ENCODE results near the gene PPP2R5D.
"Not testable (repeated sequence)": the region's sequence is repeated elsewhere in the genome, so short reads cannot be mapped to it uniquely, and the experiment has no call there.

Gene PPP2R5D

GRCh38 chr6:42996513-42996912 is 12.1 kb downstream of the PPP2R5D start:
- no peak for FAIRE-seq

- not testable (repeated sequence) for FAIRE-seq
Measured at GRCh38 chr6:42998205-42998604, 13.8 kb downstream of the PPP2R5D start.

DNA sequence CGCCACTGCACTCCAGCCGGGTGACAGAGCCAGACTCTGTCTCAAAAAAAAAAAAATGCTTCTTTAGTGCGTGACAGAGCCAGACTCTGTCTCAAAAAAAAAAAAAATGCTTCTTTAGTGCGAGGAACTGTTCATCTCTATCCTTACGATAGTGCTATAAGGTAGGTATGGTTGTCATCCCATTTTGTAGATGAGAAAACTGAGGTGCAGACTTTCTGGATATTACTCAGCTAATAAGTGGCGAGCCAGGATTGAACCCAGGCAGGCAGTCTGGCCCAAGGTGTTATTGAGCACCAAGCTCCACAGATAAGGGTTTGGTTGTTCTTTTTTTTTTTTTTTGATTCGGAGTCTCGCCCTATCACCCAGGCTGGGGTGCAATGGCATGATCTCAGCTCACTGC is 17.5 kb downstream of the PPP2R5D start:
- no peak for FAIRE-seq

- FAIRE-seq: no peak
Measured at GRCh38 chr6:43005844-43006243, 21.5 kb downstream of the PPP2R5D start.

- no peak for FAIRE-seq
Measured at GRCh38 chr6:43006251-43006650, 21.9 kb downstream of the PPP2R5D start.

DNA sequence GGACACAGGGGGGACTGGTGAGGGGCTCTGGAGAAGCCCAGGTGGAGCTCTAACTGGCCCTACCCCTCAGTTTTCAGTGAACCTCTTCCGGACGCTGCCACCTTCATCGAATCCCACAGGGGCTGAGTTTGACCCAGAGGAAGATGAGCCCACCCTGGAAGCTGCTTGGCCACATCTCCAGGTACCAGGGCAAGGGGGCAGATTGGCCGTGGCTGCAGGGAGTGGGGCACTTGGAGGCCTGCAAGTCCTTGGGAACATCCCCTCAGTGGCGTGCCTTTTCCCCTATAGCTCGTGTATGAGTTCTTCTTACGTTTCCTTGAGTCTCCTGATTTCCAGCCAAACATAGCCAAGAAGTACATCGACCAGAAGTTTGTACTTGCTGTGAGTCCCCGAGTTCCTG is 22.8 kb downstream of the PPP2R5D start:
- FAIRE-seq: no peak

GRCh38 chr6:43009124-43009523 is 24.8 kb downstream of the PPP2R5D start:
- FAIRE-seq: no peak

DNA sequence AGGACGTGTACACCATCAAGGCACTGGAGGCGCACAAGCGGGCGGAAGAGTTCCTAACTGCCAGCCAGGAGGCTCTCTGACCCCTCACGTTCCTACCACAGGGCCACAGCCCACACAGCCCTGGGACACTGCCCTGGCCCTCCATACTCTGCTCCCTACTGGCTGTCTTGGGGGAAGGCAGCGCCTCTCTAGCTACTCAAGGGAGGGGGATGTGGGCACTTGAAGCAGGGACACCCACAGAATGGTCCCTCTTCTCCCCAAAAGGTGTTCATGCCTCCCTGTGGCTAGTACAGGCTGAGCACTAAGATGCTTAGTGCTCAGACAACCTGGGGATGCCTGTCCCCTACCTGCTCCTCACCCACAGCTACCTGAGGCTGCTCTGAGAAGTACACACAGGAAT is 26.8 kb downstream of the PPP2R5D start:
- FAIRE-seq: no peak

DNA sequence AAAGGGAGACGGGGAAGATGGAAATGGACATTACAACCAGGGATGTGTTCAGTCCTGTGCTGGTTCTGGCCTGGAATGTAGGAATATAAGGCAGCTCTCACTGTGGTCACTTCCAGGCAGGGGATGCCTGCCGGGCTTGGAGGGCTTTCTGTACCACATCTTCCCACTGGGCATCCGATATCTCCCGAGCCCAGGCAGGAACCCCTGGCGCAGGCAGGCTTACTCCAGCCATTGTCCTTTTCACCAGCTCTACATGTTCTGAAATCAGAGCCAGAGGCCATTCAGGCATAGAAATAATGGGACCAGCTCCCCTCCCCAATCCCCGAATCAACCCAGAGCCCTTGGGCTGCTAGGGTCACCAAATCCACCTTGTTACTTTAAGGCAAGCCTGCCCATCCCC is 28.0 kb downstream of the PPP2R5D start:
- FAIRE-seq: no peak

GRCh38 chr6:43013097-43013842 is 28.9 kb downstream of the PPP2R5D start:
- FAIRE-seq: no peak

- FAIRE-seq: peak; percentile 97
Measured at GRCh38 chr6:43013843-43014433, 29.6 kb downstream of the PPP2R5D start, which contains the start of the genes KLHDC3 and MEA1. Gene KLHDC3, plus strand, starts transcription at chr6:43014249. Its CDS starts 2,944 bp downstream, at chr6:43017193. Gene MEA1, minus strand, starts transcription at chr6:43013946. Its CDS starts 133 bp downstream, at chr6:43013813.

GRCh38 chr6:43014434-43014909 is 30.1 kb downstream of the PPP2R5D start:
- no peak for FAIRE-seq

DNA sequence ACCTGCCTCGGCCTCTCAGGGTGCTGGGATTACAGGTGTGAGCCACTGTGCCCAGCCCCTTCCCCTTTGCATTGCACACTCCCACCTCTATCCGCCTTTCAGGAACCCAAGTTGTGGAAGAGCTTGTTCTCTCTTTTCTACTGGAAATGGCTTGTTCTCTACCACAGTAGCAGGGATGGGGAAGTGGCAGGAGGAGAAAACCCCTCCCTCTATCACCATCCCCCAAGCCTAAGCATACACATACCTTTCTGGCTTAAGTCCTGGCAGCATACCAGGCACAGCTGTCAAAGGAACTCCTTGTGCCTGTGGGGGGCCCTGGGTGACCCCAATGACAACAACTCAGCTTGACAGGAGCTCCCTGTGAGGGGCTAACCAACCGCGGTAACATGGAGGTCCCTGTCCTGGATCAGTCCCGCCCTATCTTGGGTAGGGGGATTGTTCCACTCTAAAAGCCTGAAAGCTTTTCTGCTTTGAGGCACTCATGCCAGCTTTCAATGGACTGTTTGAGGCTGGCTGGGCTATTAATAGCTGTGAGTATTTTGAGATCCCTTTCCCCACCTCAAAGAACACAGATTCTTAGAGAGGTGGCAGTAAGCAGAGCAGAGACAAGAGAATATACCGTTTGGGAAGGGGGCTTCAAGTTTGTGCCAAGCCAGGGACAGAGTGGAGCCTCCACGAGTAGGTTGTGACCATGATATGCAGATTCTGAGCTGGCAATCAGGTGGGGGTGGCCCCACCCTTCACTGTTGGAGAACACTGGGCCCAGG is 32.0 kb downstream of the PPP2R5D start:
- FAIRE-seq: no peak

DNA sequence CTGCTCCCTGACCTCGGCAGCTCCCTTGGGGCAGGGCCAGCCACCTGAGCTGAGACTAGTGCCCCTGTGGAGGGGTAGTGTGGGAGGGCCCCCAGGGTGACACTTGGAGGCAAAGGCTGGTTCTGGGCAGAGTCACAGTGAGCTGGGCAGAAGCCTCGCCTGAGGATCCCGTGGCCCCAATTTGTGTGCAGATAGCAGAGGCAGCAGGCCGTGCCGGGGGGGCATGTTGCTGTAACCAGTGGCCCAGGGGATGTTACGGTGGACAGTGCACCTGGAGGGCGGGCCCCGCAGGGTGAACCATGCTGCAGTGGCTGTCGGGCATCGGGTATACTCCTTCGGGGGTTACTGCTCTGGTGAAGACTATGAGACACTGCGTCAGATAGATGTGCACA is 32.6 kb downstream of the PPP2R5D start:
- no peak for FAIRE-seq

DNA sequence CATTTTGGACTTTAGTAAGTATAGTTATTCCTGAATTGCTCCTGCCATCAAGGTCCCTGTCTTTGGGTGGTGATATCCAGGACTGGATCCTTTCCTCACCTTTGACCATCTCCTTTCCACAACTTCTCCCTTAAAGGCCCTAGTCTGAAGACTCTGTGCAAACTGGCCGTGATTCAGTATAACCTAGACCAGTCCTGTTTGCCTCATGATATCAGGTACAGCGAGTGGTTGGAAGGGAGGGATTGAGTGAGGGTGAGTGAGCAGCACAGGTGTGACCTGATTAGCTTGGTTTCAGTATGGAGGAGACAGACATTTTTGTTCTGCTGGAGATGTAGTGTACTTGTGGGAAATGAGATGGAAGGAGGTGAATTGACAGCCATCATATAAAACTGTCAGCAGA is 34.8 kb downstream of the PPP2R5D start:
- FAIRE-seq: no peak

DNA sequence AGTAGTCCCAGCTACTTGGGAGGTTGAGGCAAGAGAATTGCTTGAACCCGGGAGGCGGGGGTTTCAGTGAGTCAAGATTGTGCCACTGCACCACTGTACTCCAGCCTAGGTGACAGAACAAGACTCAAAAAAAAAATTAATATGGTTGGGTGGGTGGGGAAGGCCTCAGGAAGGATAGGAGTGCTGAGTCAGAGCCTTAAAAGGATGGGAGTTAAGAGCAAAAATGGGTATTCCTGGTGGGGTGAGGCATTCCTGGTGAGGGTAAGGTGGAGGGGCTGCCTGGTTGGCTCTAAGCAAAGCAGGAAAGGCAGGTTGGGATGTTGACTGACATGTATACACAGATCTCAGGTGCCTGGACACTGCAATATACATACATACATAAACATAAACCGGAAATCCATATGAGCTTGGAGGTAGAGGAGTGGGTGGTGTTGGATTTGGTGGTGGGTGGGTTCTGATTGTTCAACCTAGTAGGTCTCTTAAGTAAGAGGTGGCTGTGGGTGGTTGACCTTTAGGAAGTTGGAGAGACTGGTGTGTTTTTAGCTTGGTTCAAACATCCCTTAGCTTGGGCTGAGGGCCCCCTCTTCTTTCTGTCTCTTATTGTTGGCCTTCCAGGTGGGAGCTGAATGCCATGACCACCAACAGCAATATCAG is 35.8 kb downstream of the PPP2R5D start:
- FAIRE-seq: no peak

DNA sequence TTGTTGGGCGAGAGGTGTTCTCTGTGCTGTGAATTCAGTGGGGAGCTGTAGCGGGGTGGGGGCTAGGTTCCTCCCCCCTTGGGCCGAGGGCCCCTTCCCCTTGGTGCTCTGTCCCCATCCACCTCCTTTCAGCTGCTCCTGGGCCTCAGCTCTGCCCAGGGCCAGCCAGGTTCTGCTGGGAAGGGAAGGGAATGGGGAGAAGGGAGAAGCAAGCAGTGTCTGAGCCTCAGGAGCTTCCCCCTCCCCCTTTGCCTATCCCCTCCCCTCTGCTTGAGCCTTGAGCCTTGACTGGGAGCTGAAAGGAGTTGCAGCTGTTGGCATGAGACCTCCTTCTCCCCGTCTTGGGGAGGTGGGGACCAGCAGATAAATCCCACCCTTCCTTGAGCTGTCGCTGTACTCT is 36.5 kb downstream of the PPP2R5D start:
- no peak for FAIRE-seq

- FAIRE-seq: no peak
Measured at GRCh38 chr6:43021270-43022047, 37.1 kb downstream of the PPP2R5D start, which contains the start of gene RRP36. Gene RRP36, plus strand, starts transcription at chr6:43021623. Its CDS starts 32 bp downstream, at chr6:43021655.

DNA sequence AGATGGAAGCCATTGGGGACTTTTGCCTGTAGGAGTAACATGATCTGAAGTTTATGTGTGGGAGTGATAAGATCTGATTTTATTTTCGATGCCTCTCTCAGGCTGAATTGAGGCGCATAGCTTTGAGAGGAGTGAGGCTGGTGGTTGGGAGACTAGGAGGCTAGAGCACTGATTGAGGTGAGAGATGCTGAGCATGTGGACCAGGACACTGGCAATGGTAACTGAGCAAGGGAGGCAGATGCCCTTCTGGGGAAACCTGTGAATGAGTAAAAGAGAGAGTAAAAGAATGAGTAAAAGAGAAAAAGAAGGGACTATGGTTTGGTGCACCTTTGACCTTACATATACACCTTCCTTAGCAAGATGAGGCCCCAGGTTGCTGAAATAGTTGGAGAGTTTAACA is 40.1 kb downstream of the PPP2R5D start:
- no peak for FAIRE-seq

DNA sequence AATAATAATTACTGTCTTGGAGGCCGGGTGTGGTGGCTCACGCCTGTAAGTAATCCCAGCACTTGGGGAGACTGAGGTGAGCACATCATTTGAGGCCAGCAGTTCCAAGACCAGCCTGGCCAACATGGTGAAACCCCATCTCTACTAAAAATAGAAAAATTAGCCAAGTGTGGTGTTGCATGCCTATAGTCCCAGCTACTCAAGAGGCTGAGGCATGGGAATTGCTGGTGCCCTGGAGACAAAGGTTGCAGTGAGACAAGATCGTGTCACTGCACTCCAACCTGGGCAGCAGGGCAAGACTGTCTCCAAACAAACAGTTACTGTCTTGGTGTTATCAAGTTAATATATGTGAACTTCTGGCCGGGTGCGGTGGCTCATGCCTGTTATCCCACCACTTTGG is 42.0 kb downstream of the PPP2R5D start:
- FAIRE-seq: no peak

GRCh38 chr6:43029120-43029519 is 44.8 kb downstream of the PPP2R5D start:
- no peak for FAIRE-seq

- FAIRE-seq: no peak
Measured at GRCh38 chr6:43032326-43032725, 48.0 kb downstream of the PPP2R5D start.

Measured in endometrium (tissue), 2 donors.